ENCODE data around the gene CERCAM.

The CERCAM gene, protein sequence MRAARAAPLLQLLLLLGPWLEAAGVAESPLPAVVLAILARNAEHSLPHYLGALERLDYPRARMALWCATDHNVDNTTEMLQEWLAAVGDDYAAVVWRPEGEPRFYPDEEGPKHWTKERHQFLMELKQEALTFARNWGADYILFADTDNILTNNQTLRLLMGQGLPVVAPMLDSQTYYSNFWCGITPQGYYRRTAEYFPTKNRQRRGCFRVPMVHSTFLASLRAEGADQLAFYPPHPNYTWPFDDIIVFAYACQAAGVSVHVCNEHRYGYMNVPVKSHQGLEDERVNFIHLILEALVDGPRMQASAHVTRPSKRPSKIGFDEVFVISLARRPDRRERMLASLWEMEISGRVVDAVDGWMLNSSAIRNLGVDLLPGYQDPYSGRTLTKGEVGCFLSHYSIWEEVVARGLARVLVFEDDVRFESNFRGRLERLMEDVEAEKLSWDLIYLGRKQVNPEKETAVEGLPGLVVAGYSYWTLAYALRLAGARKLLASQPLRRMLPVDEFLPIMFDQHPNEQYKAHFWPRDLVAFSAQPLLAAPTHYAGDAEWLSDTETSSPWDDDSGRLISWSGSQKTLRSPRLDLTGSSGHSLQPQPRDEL

DNA sequence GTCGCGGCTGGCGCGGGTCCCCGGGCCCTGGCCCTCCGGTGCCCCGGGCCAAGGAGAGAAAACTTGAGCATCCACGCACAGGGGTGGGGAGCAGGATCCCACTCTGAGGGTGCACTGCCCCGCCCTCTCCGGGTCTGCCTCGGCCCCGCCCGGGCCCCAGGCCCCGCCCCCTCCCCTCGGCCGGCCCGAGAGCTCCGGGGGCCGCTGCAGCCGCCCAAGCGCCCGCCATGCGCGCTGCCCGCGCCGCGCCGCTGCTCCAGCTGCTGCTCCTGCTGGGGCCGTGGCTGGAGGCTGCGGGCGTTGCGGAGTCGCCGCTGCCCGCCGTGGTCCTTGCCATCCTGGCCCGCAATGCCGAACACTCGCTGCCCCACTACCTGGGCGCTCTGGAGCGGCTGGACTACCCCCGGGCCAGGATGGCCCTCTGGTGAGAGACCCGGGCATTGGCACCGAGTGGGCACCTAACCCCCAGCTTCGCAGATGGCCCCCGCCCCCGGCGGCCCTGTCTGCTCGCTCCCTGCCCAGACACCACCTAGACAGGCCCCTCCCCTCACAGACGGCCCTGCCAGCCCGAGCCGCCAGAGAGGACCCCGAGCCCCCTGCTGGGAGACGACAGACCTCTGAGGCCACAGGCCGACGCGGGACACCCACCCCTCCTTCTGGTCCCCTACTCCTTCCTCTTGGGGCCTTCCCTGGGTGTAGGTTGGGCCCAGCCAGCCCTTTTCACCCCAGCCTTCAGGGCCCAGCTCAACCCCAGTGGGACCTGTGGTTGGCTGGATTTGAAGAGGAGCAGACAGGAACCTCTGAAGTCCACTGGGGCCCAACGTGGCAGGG, at the start of gene CERCAM:
Gene CERCAM, plus strand, starts transcription at position 207 of the 831 bp plus-strand sequence. Its CDS starts 21 bp downstream, at position 228.
- DNase-seq = no peak

DNA sequence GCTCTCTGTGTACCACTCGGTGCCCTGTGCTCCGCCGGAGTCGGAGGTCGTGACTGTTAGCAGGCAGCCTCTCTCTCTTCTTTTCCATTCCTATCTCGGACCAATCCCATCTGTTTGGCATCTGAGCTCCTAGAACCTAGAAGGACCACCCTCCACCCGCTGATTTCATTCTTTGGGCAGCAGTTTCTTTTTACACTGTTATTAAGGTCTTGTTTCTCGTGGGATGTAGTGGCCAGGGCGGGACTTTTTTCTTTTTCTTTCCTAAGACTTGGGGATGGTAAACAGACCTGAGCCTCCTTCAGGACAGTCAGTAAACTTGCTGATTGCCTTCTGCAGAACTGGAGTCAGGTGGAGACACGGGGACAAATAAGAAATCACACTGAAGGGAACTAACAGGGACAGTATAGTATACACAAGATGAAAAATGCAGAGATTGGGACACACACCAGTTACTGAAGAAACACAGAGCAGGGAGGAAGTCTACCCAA, 49.0 kb upstream of the CERCAM start:
- no peak for DNase-seq

DNA sequence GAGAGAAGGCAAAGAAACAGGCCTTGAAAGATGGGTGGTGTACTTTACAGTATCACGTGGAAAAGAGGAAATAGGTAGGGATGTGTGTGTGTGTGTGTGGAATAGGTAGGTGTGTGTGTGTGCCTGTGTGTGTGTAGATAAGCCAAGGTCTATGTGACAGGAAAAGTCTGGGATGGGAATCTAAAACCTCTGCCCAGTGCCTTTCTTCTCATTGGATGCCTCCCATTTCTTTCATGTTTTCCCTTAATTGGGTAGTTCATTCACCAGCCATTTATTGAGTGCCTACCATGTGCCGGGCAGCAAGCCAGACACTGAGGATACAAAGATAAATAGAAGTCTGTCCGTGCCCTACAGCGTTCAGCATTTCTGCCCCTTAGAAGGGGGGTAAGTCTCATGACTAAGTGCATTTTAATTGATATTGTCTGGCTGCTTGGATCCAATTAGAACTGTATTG, 48.4 kb upstream of the CERCAM start:
- no peak for DNase-seq

DNA sequence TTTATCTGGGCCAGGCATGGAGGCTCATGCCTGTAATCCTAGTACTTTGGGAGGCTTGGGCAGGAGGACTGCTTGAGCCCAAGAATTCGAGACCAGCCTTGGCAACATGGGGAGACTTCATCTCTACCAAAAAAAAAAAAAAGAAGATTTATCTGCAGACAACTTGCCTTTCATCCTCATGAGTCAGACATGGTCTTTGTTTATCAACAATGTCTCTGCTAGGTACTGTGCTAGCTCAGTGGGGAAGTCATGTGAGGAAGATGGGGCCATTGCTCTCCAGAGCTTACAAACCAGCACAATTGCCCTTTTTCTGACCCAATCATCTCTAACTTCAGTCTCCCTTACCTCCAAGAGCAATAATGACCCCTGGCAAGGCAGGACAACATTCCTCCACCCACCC, 47.9 kb upstream of the CERCAM start:
- no peak for DNase-seq

- no peak for DNase-seq
Observed at GRCh38 chr9:128374221-128374675, 46.4 kb upstream of the CERCAM start.

DNA sequence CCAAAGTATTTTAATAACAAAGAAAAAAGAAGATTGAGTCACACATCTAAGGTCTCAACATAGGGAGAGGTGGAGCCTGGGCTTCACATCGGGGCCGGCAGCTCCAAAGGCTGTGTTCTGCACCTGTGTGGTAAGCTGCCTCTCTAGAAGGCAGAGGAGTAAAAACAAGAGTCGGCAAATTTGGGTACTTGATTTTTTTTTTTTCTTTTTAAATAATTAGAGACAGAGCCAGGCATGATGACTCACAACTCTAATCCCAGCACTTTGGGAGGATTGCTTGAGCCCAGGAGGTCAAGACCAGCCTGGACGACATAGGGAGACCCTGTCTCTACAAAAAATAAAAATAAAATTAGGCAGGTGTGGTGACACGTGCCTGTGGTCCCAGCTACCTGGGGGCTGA, 44.8 kb upstream of the CERCAM start:
- no peak for DNase-seq

GRCh38 chr9:128382261-128382660, 38.4 kb upstream of the CERCAM start:
- DNase-seq = no peak

- no peak for DNase-seq
Observed at GRCh38 chr9:128383007-128383753, 37.5 kb upstream of the CERCAM start.

DNA sequence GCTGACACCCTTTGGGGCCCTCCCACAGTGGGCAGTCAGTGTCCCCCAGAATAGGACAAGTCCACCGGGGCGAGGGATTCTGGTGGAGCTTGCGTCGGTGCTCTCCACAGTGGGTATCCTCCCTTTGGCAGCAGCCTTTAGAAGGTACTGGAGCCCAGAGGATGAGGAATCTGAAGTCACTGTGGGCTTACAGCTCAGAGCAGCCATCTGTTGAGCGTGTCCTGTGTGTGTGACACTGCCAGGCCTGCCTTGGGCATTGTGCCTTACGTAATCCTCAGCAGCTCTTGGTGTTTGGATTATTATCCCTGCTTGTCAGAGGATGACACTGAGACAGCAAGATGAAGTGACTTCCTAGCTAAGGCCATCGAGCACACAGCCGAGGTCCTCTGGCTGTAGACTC, 36.9 kb upstream of the CERCAM start:
- no peak for DNase-seq

DNA sequence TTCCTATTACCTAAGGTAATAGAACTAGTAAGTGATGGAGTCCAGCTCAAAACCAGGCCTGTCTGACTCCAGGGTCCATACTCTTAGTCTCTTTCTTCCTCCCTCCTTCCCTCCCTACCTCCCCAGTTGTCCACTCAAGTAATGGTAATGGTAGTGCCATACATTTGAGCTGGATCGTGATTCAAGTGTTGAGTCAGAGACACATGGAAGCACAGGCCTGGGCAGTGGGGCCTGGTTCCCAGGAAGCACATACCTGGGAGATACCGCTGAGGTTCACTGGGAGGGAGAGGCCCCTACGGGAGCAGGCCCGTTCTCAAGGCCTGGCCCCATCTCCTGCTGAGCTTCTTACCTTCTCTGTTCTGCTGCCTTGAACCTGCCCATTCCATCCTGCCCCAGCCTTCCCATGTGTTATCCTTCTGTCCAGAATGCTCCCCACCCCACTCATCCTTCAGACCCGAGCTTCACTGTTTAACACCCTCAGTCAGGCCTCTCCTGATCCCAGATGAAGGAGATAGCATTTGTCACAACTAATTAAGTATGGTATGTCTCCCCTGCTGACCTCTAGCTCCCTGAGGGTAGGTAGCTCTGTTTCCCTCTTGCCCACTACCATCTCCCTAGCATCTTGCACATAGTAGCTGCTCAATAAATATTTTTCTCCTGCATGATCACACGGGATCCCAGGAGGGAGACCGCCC, 35.7 kb upstream of the CERCAM start:
- no peak for DNase-seq

DNA sequence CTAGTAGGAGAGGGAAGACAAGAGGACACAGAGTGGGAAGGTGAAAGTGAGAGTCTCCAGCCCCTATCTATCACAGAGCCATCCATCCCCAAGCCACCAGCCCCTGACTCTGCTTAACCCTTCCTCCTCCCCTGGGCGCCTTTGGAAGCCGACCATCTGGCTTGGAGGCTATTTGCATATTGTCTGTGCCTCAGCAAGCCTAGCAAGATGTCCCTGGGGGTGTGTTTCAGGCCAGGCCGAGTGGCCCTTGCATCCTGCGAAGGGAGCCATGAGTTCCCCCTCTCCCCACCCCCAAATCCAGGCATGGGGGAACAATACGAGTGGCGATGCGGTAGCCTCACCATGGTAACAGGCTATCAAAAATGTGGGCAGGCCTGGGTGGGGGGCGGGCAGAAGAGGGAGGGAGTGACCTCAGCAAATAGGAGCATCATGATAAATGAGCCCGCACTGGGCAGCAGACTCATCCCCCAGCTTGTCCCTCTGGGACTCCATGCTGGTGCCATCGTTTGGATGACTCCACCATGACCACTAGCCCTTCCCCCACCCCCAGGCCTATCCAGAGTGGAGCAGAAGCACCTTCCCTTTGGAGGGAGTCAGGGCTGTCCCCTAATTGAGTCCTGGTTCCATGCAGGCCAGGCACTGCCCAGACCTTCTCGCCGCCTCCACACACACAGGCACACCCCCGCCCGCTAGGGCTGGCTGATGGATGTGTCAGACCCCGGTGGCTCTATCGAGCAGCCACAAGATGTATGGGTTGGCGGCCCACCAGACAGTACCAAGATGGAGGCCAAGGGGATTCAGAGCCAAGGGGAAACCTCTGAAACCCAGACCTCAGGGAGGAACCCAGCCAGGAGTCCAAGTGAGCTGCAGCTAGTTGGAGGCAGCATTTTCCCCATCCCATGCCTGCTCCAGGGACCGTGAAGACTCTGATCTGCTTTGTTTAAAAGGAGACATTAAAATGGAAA, 34.9 kb upstream of the CERCAM start:
- no peak for DNase-seq

DNA sequence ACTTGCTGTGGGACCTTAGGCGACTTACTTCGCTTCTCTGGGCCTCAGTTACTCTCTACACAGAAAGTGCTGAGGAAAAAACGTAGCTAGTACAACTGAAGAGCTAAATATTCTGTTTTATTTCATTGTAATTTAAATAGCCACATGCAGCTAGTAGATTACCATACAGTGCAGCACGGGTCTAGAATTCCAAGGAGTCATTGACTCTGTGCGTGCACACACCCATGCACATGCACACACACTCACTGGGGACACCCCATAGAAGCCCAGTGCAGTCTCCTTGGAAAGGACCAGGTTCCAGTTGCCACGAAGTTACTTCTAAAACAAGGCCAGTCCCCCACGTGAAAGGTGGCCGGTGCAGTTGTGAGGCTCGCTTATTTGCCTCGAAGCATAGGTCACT, 32.5 kb upstream of the CERCAM start:
- DNase-seq = no peak

DNA sequence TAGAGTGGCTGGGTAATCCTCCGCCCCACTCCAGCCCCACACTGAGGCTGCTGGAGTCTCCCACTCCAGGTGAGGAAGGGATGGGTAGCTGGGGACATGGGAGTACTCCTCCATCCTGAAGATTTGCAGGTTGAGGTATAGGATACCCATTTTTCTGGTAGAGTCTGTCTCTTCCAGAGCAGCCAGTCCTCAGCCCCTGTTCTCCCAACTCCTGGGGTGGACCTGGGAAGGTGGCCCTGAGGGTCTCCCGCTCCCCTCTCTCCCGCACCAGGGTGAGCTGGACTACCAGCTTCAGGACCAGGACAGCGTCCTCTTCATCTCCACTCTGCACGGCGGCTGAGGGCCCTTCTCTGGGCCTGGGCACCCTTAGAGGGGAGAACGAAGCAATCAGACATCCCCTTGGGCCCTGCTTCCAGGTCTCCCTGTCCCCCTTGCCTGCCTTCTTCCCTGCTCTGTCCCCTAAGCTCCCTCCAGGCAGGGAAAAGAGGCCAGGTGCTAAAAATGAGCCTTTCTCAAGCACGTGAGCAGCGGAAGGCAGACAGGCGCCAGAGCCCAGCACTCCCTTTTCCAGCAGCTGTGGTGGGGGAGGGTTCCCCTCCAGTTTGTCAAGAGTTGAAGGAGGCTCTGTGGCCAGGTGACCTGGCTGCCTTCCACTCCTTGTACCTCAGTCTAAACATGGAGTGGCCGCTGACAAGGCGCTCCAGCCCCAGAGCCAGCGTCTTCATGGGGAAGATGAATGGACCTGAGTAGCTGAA, 31.1 kb upstream of the CERCAM start:
- DNase-seq = no peak

DNA sequence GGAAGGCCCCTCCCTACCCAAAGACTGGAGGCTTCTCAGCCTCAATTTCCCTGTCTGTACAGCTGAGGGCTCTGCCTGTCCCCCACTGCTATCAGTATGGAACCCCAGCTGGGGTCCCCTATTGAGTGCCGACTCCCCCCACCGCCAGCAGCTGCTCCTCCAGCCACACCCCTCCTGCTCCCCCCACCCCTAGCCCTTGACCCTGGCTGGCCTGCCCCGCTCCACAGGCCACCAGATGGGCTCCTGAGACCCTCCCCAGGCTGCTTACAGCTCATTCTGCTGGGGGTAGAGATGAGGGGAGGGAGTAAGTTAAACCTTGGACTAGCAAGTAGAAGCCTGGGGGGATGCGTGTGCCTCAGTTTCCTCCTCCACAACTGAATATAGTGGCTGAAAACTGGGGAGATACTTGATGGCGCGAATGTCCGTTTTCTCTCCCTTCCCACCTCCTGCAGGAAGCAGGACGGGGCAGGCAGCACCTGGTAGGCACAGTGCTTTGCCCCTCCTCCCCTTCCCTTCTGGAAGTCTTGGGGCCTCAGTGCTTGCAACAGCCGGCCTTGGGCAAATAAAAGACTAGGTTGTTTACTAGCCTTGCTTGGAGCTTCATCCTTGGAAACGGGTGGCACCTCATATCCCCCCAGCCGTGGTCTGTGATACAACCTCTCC, 30.4 kb upstream of the CERCAM start:
- DNase-seq = no peak

- DNase-seq = no peak
Observed at GRCh38 chr9:128390813-128391711, 29.6 kb upstream of the CERCAM start.

- DNase-seq = no peak
Observed at GRCh38 chr9:128391956-128392301, 28.7 kb upstream of the CERCAM start.

DNA sequence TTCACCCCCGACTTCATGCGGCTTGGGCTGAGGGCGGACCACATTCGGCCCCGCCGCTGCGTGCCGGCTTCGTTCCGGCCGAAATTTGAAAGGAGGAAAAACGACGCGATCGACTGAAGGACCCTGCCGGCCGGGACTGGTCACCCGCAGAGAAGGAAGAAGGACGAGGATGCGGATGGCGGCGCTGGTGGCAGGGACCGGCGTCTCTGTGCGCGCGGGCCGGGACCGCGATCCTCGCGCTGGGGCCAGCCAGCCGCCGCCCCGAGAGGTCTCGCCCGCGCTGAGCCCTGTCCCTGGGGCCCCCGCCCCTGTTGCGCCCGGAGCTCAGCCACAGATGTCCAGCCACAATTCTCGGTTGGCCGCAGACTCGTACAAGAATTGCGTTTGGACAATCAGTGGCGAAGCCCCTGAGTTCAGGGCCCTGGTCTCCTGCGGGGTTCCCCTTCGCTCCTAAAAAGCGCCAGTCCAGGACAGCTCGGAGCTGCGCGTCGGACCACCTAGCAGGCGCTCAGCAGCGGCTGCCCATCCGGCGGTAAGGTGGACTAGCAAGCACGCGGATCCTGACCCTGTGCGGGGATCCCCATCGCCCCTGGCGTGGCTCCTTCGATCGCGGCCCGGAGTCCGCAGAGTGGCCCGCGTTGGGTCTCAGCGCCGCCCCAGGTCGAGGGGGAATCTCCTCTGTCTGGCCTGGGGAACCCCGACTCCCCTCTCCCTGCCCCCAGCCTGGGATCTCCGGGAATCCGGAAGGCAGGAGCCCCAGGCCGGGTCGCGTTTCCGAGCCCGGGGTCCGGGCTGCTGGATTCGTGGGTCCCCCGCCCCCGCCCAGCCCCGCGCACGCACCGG, 28.1 kb upstream of the CERCAM start:
- no peak for DNase-seq
